ENCODE data around the gene SLC30A3. TPM values are rescaled to one million over a fixed set of nuclear protein-coding genes. Genes with fewer than 3 reads are reported as not detected.

The SLC30A3 gene
- total RNA-seq, 6 experiments from 2014 or later = not detected

DNA sequence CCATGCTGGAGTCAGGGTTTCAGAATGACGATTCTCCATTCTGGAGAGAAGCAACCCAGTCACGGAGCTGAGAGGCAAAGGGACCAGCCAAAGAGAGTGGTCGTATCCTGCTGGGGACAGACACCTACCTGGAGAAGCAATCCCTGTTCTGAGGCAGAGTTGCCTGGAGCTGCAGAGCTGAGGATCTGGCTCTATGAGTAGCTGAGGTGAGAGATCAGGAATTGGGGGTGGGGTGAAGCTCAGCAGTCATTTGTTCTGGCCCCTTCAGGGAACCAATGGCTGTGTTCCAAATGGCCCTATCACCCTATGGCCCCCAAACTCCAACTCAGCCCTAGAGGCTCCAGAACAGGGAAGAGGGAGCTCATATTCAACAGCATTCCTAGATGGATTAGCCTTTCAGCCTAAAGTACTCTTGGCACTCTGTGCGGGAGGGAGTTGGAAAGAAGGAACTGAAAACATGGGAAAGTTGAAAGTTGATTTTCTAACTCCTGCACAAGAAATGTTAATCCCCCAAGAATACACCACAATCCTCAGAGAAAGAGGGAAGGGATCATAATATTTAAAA is 54.3 kb downstream of the SLC30A3 start:
- TF ChIP-seq, protein P1, sequence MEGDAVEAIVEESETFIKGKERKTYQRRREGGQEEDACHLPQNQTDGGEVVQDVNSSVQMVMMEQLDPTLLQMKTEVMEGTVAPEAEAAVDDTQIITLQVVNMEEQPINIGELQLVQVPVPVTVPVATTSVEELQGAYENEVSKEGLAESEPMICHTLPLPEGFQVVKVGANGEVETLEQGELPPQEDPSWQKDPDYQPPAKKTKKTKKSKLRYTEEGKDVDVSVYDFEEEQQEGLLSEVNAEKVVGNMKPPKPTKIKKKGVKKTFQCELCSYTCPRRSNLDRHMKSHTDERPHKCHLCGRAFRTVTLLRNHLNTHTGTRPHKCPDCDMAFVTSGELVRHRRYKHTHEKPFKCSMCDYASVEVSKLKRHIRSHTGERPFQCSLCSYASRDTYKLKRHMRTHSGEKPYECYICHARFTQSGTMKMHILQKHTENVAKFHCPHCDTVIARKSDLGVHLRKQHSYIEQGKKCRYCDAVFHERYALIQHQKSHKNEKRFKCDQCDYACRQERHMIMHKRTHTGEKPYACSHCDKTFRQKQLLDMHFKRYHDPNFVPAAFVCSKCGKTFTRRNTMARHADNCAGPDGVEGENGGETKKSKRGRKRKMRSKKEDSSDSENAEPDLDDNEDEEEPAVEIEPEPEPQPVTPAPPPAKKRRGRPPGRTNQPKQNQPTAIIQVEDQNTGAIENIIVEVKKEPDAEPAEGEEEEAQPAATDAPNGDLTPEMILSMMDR (IDR thresholded peaks at IDR 0.05) = no peak
- Mint-ChIP-seq H3K4me3 (no peak overlapping the region), H3K36me3 (ENCODE audit: low read depth) (peaks cover 22% of the 10 kb centered on the region), H3K4me1 (ENCODE audit: low read depth) (peaks cover 22% of the 10 kb centered on the region), H3K27ac (no peak overlapping the region), H3K27me3 (ENCODE audit: insufficient read depth) (peaks cover 4% of the 10 kb centered on the region), H3K9me3 (no peaks in the 10 kb centered on the region)
- no peak for DNase-seq

DNA sequence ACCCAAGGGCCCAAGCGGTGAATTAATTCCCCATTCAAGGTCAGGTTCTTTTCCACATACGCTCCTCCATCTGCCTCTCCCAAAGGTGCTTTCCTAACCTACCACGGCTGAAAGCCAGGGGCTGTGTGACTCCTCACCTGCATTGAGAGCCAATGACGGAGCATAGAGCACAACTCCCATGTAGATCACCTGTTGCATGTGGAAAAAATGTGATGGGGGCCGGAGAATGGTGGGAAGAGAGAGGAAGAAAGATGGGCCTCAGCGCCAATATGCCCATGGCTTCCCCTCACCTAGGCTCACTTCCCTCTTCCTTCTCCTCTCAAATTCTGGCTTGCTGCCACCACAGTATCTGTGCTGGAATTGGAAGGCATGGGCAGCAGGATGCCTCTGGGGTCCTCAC is 56.5 kb downstream of the SLC30A3 start:
- H3K36me3 Mint-ChIP-seq (ENCODE audit: low read depth) = peaks cover 28% of the 10 kb centered on the region
- no peaks in the 10 kb centered on the region; the same call in 1 of the 2 replicates for H3K27me3 Mint-ChIP-seq (ENCODE audit: insufficient read depth)
- peaks cover 14% of the 10 kb centered on the region for H3K4me1 Mint-ChIP-seq (ENCODE audit: low read depth)
- no peaks in the 10 kb centered on the region for H3K9me3 Mint-ChIP-seq
- TF ChIP-seq, protein P1 (IDR thresholded peaks at IDR 0.05) = no peak
- no peak overlapping the region for H3K27ac Mint-ChIP-seq
- H3K4me3 Mint-ChIP-seq = no peak overlapping the region
- DNase-seq = no peak

DNA sequence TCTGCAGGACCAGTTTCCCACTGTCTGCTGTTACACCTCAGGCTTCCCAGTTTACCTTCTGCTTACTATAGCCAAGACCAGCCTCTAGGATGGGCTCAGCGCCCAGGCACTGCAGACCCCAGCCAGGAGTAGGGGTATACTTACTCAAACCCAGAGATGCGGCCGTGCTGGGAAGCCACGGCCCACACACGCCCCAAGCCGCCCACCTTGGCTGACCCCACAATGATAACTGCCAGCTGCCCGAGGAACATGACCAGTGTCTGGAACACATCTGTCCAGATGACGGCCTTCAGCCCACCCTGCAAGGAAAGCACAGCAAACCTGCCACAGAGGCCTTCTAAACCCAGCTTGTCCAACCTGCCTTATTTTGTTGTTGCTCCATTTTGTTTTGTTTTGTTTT is 57.6 kb downstream of the SLC30A3 start:
- no peak overlapping the region for H3K27ac Mint-ChIP-seq
- DNase-seq = no peak
- H3K9me3 Mint-ChIP-seq = no peaks in the 10 kb centered on the region
- H3K4me3 Mint-ChIP-seq = no peak overlapping the region
- peaks cover 27% of the 10 kb centered on the region for H3K36me3 Mint-ChIP-seq (ENCODE audit: low read depth)
- no peaks in the 10 kb centered on the region; the same call in 1 of the 2 replicates for H3K27me3 Mint-ChIP-seq (ENCODE audit: insufficient read depth)
- TF ChIP-seq, protein P1 (IDR thresholded peaks at IDR 0.05) = no peak
- peaks cover 12% of the 10 kb centered on the region for H3K4me1 Mint-ChIP-seq (ENCODE audit: low read depth)

DNA sequence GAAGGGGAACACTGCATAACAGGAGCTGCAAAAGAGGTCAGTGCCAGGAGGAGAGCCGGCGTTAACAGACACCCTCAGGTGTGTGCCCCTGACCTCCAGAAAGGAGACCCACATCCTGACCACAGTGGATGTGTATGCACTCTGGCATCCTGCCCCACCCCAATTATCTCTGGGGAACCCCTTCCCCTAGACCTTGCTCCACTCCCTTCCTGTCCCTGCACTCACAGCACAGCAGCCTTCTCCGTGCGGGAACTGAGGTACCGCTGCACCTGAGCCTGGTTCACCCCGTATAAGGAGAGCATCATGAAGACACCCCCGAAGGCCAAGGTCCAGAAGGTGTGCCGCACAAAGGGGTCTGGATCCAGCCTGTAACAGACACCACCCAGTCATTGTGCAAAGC is 58.3 kb downstream of the SLC30A3 start:
- Mint-ChIP-seq H3K4me1 (ENCODE audit: low read depth) (peaks cover 6% of the 10 kb centered on the region), H3K9me3 (no peaks in the 10 kb centered on the region), H3K4me3 (no peak overlapping the region), H3K36me3 (ENCODE audit: low read depth) (peaks cover 21% of the 10 kb centered on the region), H3K27me3 (ENCODE audit: insufficient read depth) (no peaks in the 10 kb centered on the region; the same call in 1 of the 2 replicates), H3K27ac (no peak overlapping the region)
- TF ChIP-seq, protein P1 (IDR thresholded peaks at IDR 0.05) = no peak
- DNase-seq = no peak

DNA sequence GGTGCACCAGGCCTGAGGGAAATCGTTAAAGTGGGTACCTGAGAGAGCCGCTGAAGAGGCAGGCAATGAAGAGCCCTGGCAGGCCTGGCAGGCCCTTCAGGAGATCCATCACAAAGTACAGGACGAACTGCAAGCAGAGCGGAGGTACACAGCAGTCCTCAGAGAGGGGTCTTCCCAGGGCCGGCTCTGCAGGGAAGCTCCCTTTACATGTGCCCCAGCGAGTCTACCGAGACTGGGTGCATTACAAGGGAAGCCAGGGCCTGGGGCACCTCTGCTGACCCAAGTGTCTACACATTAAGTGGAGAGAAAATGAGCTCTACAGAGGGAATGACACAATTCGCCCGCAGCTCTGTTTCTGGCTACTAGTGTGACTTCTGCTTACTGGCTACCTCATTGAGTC is 59.1 kb downstream of the SLC30A3 start:
- TF ChIP-seq, protein P1 (IDR thresholded peaks at IDR 0.05) = no peak
- H3K4me3 Mint-ChIP-seq = no peak overlapping the region
- no peak overlapping the region for H3K27ac Mint-ChIP-seq
- no peak for DNase-seq
- H3K4me1 Mint-ChIP-seq (ENCODE audit: low read depth) = no peaks in the 10 kb centered on the region
- no peaks in the 10 kb centered on the region; the same call in none of the 2 replicates for H3K27me3 Mint-ChIP-seq (ENCODE audit: insufficient read depth)
- H3K36me3 Mint-ChIP-seq (ENCODE audit: low read depth) = peaks cover 21% of the 10 kb centered on the region
- no peaks in the 10 kb centered on the region for H3K9me3 Mint-ChIP-seq

Other genes starting within 250 kb of the SLC30A3 start
- 100 to 1,000 TPM; 119 to 162 (median 144) TPM for gene TMEM214, start 230.1 kb downstream of the SLC30A3 start, total RNA-seq (2021; fragmentation: NEBNext Ultra II Directional; extraction: Animal tissue kit (Norgen Biotek cat#: 25700))
- gene AGBL5, start 211.4 kb downstream of the SLC30A3 start, total RNA-seq (2021; fragmentation: NEBNext Ultra II Directional; extraction: Animal tissue kit (Norgen Biotek cat#: 25700)) = 10 to 100 TPM; 23.5 to 31.4 (median 28.6) TPM
- gene OST4, start 191.4 kb downstream of the SLC30A3 start, total RNA-seq (2021; fragmentation: NEBNext Ultra II Directional; extraction: Animal tissue kit (Norgen Biotek cat#: 25700)) = 100 to 1,000 TPM; 500 to 565 (median 548) TPM
- 100 to 1,000 TPM; 144 to 208 (median 183) TPM for gene EMILIN1, start 184.4 kb downstream of the SLC30A3 start, total RNA-seq (2021; fragmentation: NEBNext Ultra II Directional; extraction: Animal tissue kit (Norgen Biotek cat#: 25700))
- gene KHK, start 176.3 kb downstream of the SLC30A3 start, total RNA-seq (2021; fragmentation: NEBNext Ultra II Directional; extraction: Animal tissue kit (Norgen Biotek cat#: 25700)) = 1 to 10 TPM; 1.0 to 1.7 (median 1.6) TPM
- under 1 TPM in 1 of 6 experiments, not detected in 5; 0.12 TPM for gene CGREF1, start 143.9 kb downstream of the SLC30A3 start, total RNA-seq (2021; fragmentation: NEBNext Ultra II Directional; extraction: Animal tissue kit (Norgen Biotek cat#: 25700))
- not detected for gene ABHD1, start 139.2 kb downstream of the SLC30A3 start, total RNA-seq (2021; fragmentation: NEBNext Ultra II Directional; extraction: Animal tissue kit (Norgen Biotek cat#: 25700))
- 10 to 100 TPM; 43.4 to 50.7 (median 46.4) TPM for gene PREB, start 128.4 kb downstream of the SLC30A3 start, total RNA-seq (2021; fragmentation: NEBNext Ultra II Directional; extraction: Animal tissue kit (Norgen Biotek cat#: 25700))
- gene PRR30, start 123.6 kb downstream of the SLC30A3 start, total RNA-seq (2021; fragmentation: NEBNext Ultra II Directional; extraction: Animal tissue kit (Norgen Biotek cat#: 25700)) = not detected
- not detected for gene TCF23, start 114.0 kb downstream of the SLC30A3 start, total RNA-seq (2021; fragmentation: NEBNext Ultra II Directional; extraction: Animal tissue kit (Norgen Biotek cat#: 25700))
- gene ATRAID, start 51.0 kb downstream of the SLC30A3 start, total RNA-seq (2021; fragmentation: NEBNext Ultra II Directional; extraction: Animal tissue kit (Norgen Biotek cat#: 25700)) = 100 to 1,000 TPM in 5 of 6 experiments, 10 to 100 TPM in 1; 98.8 to 123 (median 116) TPM
- 10 to 100 TPM; 23.6 to 32.6 (median 25.5) TPM for gene SLC5A6, start 50.8 kb downstream of the SLC30A3 start, total RNA-seq (2021; fragmentation: NEBNext Ultra II Directional; extraction: Animal tissue kit (Norgen Biotek cat#: 25700))
- 10 to 100 TPM; 38.3 to 46.9 (median 42.8) TPM for gene CAD, start 45.7 kb downstream of the SLC30A3 start, total RNA-seq (2021; fragmentation: NEBNext Ultra II Directional; extraction: Animal tissue kit (Norgen Biotek cat#: 25700))
- gene DNAJC5G, start 12.4 kb upstream of the SLC30A3 start, total RNA-seq (2021; fragmentation: NEBNext Ultra II Directional; extraction: Animal tissue kit (Norgen Biotek cat#: 25700)) = not detected
- gene TRIM54, start 19.4 kb upstream of the SLC30A3 start, total RNA-seq (2021; fragmentation: NEBNext Ultra II Directional; extraction: Animal tissue kit (Norgen Biotek cat#: 25700)) = not detected
- gene UCN, start 45.4 kb upstream of the SLC30A3 start, total RNA-seq (2021; fragmentation: NEBNext Ultra II Directional; extraction: Animal tissue kit (Norgen Biotek cat#: 25700)) = under 1 TPM; 0.46 to 0.88 (median 0.73) TPM
- 10 to 100 TPM; 72.5 to 89.8 (median 83.5) TPM for gene MPV17, start 60.0 kb upstream of the SLC30A3 start, total RNA-seq (2021; fragmentation: NEBNext Ultra II Directional; extraction: Animal tissue kit (Norgen Biotek cat#: 25700))
- 10 to 100 TPM; 42.9 to 53.0 (median 48.4) TPM for gene GTF3C2, start 93.7 kb upstream of the SLC30A3 start, total RNA-seq (2021; fragmentation: NEBNext Ultra II Directional; extraction: Animal tissue kit (Norgen Biotek cat#: 25700))
- gene EIF2B4, start 107.3 kb upstream of the SLC30A3 start, total RNA-seq (2021; fragmentation: NEBNext Ultra II Directional; extraction: Animal tissue kit (Norgen Biotek cat#: 25700)) = 10 to 100 TPM; 44.5 to 48.4 (median 45.8) TPM
- gene SNX17, start 107.6 kb upstream of the SLC30A3 start, total RNA-seq (2021; fragmentation: NEBNext Ultra II Directional; extraction: Animal tissue kit (Norgen Biotek cat#: 25700)) = 100 to 1,000 TPM; 140 to 160 (median 150) TPM
- gene ZNF513, start 117.7 kb upstream of the SLC30A3 start, total RNA-seq (2021; fragmentation: NEBNext Ultra II Directional; extraction: Animal tissue kit (Norgen Biotek cat#: 25700)) = 10 to 100 TPM; 11.9 to 15.3 (median 12.8) TPM
- gene PPM1G, start 146.5 kb upstream of the SLC30A3 start, total RNA-seq (2021; fragmentation: NEBNext Ultra II Directional; extraction: Animal tissue kit (Norgen Biotek cat#: 25700)) = 10 to 100 TPM; 74.6 to 96.8 (median 87.8) TPM
- 100 to 1,000 TPM; 101 to 110 (median 108) TPM for gene NRBP1, start 165.6 kb upstream of the SLC30A3 start, total RNA-seq (2021; fragmentation: NEBNext Ultra II Directional; extraction: Animal tissue kit (Norgen Biotek cat#: 25700))
- gene KRTCAP3, start 179.3 kb upstream of the SLC30A3 start, total RNA-seq (2021; fragmentation: NEBNext Ultra II Directional; extraction: Animal tissue kit (Norgen Biotek cat#: 25700)) = 1 to 10 TPM in 2 of 6 experiments, under 1 TPM in 4; 0.34 to 1.3 (median 0.65) TPM
- 10 to 100 TPM in 5 of 6 experiments, 1 to 10 TPM in 1; 9.8 to 15.2 (median 13.2) TPM for gene IFT172, start 226.7 kb upstream of the SLC30A3 start, total RNA-seq (2021; fragmentation: NEBNext Ultra II Directional; extraction: Animal tissue kit (Norgen Biotek cat#: 25700))
- gene FNDC4, start 232.2 kb upstream of the SLC30A3 start, total RNA-seq (2021; fragmentation: NEBNext Ultra II Directional; extraction: Animal tissue kit (Norgen Biotek cat#: 25700)) = 1 to 10 TPM; 3.1 to 6.9 (median 5.4) TPM
- not detected for gene GCKR, start 233.8 kb upstream of the SLC30A3 start, total RNA-seq (2021; fragmentation: NEBNext Ultra II Directional; extraction: Animal tissue kit (Norgen Biotek cat#: 25700))

Measured in HFFc6 (cell line).